ENCODE measurements around the gene RGL4. TPM values are rescaled to one million over a fixed set of nuclear protein-coding genes. Genes with fewer than 3 reads are reported as not detected.
"Not testable (repeated sequence)": the region's sequence is repeated elsewhere in the genome, so short reads cannot be mapped to it uniquely, and the experiment has no call there.

Gene RGL4
- 1 to 10 TPM in 1 of 3 donors, not detected in 2; 2.0 TPM for total RNA-seq

- Histone ChIP-seq H3K4me1 (no peaks in the 10 kb centered on the region), H3K27ac (no peak within 1 kb of the TSS), H3K27me3 (no peaks in the 10 kb centered on the region), H3K36me3 (no peaks in the 10 kb centered on the region), H3K4me3 (no peak within 1 kb of the TSS), H3K9me3 (no peaks in the 10 kb centered on the region)
- TF ChIP-seq CTCF (IDR thresholded peaks at IDR 0.05) (no peak), POLR2A (IDR thresholded peaks at IDR 0.05) (no peak), POLR2AphosphoS5 (IDR thresholded peaks at IDR 0.05) (no peak)
- no peak for DNase-seq (ENCODE audit: low spot score in 2 of 2)
- intact Hi-C loops (cut with DNase I; ENCODE audit: low total_unique reads), result loop anchor here (5.0 kb wide), 1 partner anchor 532 kb away; no protein-coding TSS in a partner anchor
Observed at GRCh38 chr22:23690713-23691112, at the start of gene RGL4. Gene RGL4 (plus strand): TSS chr22:23691013. CDS start chr22:23692031, 1,018 bp downstream.

GRCh38 chr22:23646526-23646925 lies 44.3 kb upstream of the RGL4 start:
- H3K4me3 ChIP-seq; H3K9me3 ChIP-seq; H3K36me3 ChIP-seq; H3K27me3 ChIP-seq; intact Hi-C loops (cut with DNase I; ENCODE audit: low total_unique reads); DNase-seq (ENCODE audit: low spot score in 2 of 2); H3K27ac ChIP-seq; H3K4me1 ChIP-seq: not testable (repeated sequence)

- H3K4me1 ChIP-seq, result no peaks in the 10 kb centered on the region
- TF ChIP-seq POLR2A (IDR thresholded peaks at IDR 0.05) (no peak), POLR2AphosphoS5 (IDR thresholded peaks at IDR 0.05) (no peak), CTCF (IDR thresholded peaks at IDR 0.05) (no peak)
- DNase-seq (ENCODE audit: low spot score in 2 of 2), result no peak
- H3K36me3 ChIP-seq, result no peaks in the 10 kb centered on the region
- no peaks in the 10 kb centered on the region for H3K9me3 ChIP-seq
- no peak overlapping the region for H3K27ac ChIP-seq
- intact Hi-C loops (cut with DNase I; ENCODE audit: low total_unique reads), result no loop called here
- H3K4me3 ChIP-seq, result no peak overlapping the region
- no peaks in the 10 kb centered on the region for H3K27me3 ChIP-seq
Observed at GRCh38 chr22:23649071-23649501, 41.7 kb upstream of the RGL4 start.

GRCh38 chr22:23651676-23652075 lies 39.1 kb upstream of the RGL4 start:
- no peaks in the 10 kb centered on the region for H3K27me3 ChIP-seq
- TF ChIP-seq POLR2A (IDR thresholded peaks at IDR 0.05), result no peak
- no peak for TF ChIP-seq CTCF (IDR thresholded peaks at IDR 0.05)
- TF ChIP-seq POLR2AphosphoS5 (IDR thresholded peaks at IDR 0.05), result no peak
- no peak for DNase-seq (ENCODE audit: low spot score in 2 of 2)
- H3K27ac ChIP-seq, result no peak overlapping the region
- H3K9me3 ChIP-seq, result no peaks in the 10 kb centered on the region
- H3K36me3 ChIP-seq, result no peaks in the 10 kb centered on the region
- intact Hi-C loops (cut with DNase I; ENCODE audit: low total_unique reads), result no loop called here
- no peak overlapping the region for H3K4me3 ChIP-seq
- H3K4me1 ChIP-seq, result no peaks in the 10 kb centered on the region

- intact Hi-C loops (cut with DNase I; ENCODE audit: low total_unique reads), result no loop called here
- no peak for DNase-seq (ENCODE audit: low spot score in 2 of 2)
Observed at GRCh38 chr22:23652286-23652685, 38.5 kb upstream of the RGL4 start.

More at GRCh38 chr22:23652286-23652685, 38.5 kb upstream of the RGL4 start:
- no peaks in the 10 kb centered on the region for H3K4me1 ChIP-seq
- no peak for TF ChIP-seq CTCF (IDR thresholded peaks at IDR 0.05)
- no peak for TF ChIP-seq POLR2A (IDR thresholded peaks at IDR 0.05)
- H3K4me3 ChIP-seq, result no peak overlapping the region
- no peaks in the 10 kb centered on the region for H3K9me3 ChIP-seq
- H3K27me3 ChIP-seq, result no peaks in the 10 kb centered on the region
- H3K36me3 ChIP-seq, result no peaks in the 10 kb centered on the region
- H3K27ac ChIP-seq, result no peak overlapping the region
